ENCODE measurements around the gene OGDH. TPM values are rescaled to one million over a fixed set of nuclear protein-coding genes. Genes with fewer than 3 reads are reported as not detected.

OGDH gene
- total RNA-seq, 1 donor from 2014 or later = 157 TPM

- Histone ChIP-seq H3K9me3 (no peaks in the 10 kb centered on the region), H3K27ac (no peak overlapping the region), H3K27me3 (no peaks in the 10 kb centered on the region), H3K4me3 (no peak overlapping the region), H3K4me1 (no peaks in the 10 kb centered on the region), H3K36me3 (peaks cover 42% of the 10 kb centered on the region)
- intact Hi-C loops (cut with DNase I) = no loop called here
- ATAC-seq = no peak
- TF ChIP-seq, protein P1, sequence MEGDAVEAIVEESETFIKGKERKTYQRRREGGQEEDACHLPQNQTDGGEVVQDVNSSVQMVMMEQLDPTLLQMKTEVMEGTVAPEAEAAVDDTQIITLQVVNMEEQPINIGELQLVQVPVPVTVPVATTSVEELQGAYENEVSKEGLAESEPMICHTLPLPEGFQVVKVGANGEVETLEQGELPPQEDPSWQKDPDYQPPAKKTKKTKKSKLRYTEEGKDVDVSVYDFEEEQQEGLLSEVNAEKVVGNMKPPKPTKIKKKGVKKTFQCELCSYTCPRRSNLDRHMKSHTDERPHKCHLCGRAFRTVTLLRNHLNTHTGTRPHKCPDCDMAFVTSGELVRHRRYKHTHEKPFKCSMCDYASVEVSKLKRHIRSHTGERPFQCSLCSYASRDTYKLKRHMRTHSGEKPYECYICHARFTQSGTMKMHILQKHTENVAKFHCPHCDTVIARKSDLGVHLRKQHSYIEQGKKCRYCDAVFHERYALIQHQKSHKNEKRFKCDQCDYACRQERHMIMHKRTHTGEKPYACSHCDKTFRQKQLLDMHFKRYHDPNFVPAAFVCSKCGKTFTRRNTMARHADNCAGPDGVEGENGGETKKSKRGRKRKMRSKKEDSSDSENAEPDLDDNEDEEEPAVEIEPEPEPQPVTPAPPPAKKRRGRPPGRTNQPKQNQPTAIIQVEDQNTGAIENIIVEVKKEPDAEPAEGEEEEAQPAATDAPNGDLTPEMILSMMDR (IDR thresholded peaks at IDR 0.05) = no peak
- no peak for DNase-seq
Observed at GRCh38 chr7:44563171-44563679, 43.2 kb upstream of the OGDH start.

- H3K27ac ChIP-seq = no peak overlapping the region
- TF ChIP-seq, protein P1 (IDR thresholded peaks at IDR 0.05) = no peak
- H3K36me3 ChIP-seq = peaks cover 56% of the 10 kb centered on the region
- no peak overlapping the region for H3K4me3 ChIP-seq
- H3K27me3 ChIP-seq = no peaks in the 10 kb centered on the region
- no peaks in the 10 kb centered on the region for H3K9me3 ChIP-seq
- DNase-seq (no peak), ATAC-seq (no peak)
- intact Hi-C loops (cut with DNase I) = no loop called here
- no peaks in the 10 kb centered on the region for H3K4me1 ChIP-seq
Observed at GRCh38 chr7:44564606-44565005, 41.8 kb upstream of the OGDH start.

DNA sequence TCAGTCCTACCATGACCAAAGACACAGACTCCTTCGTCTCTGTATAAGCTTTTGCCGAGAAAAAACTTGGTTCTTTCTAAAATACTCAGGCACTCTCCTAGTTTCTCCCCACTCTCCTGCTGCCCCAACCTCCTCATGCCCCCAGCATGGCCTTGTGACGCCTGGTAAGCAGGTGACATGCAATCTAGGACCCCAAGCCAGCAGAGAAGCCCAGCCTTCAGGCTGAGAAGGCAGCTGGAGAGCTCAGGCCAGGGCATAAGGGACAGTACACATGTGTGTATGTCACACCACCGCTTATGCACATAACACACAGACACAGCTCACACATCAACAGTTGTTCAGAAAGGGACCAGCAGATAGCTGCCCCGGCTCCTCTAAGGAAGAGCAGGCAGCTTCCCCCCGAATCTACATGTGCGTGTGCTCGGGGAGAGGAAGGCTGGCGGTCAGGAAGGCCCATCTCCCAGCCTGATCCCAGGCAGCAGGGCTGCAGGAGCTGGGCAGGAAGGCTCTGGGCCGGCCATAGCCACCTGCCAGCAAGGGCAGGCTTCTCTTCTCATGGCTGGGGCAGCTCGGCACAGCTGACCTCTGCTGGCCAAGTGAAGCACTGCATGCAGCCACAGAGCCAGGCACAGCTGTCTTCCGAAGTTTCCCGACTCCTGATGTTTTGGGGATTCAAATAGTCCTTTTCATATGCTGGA lies 41.2 kb upstream of the OGDH start:
- intact Hi-C loops (cut with DNase I) = no loop called here
- H3K4me3 ChIP-seq = no peak overlapping the region
- H3K36me3 ChIP-seq = peaks cover 62% of the 10 kb centered on the region
- no peak overlapping the region for H3K27ac ChIP-seq
- no peaks in the 10 kb centered on the region for H3K27me3 ChIP-seq
- no peaks in the 10 kb centered on the region for H3K4me1 ChIP-seq
- TF ChIP-seq, protein P1 (IDR thresholded peaks at IDR 0.05) = peak; percentile 98
- ATAC-seq = peak; percentile 92
- H3K9me3 ChIP-seq = no peaks in the 10 kb centered on the region
- peak; percentile 83 for DNase-seq

DNA sequence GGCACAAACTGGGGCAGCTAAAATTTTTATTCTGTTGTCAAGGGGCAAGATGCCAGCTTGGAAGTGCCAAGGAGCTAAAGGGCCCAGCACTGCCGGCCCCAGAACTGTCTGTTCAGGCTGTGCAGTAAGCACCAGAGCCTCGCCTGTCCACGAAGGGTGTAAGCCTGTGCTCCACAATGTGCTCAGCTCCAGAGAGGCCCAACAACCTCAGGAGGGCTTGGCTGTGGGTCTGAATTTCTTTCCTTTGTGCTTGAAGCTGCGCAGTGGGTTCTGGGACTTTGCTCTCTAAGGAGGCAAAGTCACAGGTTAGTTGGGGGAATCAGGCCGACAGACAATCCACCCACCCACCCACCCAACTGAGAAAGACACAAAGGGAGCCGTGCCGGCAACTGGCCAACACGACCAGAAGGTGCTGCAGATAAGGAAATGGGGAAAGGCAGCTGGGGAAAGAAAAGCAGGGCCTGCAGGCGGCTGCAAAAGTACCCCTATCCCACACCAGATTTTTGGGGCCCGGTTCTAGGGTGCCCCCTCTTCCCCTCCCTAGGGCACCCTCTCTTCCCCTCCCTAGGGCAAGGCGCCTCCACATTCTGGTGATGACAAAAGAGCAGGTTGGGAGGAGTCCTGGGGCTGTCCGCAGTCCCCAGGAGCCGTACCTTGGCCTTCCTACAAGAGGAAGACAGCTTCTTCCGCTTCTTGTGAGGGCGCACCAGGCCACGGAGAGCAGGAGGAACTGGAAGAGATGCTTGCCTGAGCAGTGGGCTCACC lies 40.5 kb upstream of the OGDH start:
- Histone ChIP-seq H3K36me3 (peaks cover 69% of the 10 kb centered on the region), H3K4me1 (no peaks in the 10 kb centered on the region), H3K9me3 (no peaks in the 10 kb centered on the region), H3K27me3 (no peaks in the 10 kb centered on the region), H3K27ac (no peak overlapping the region), H3K4me3 (no peak overlapping the region)
- no peak for DNase-seq
- intact Hi-C loops (cut with DNase I) = no loop called here
- TF ChIP-seq, protein P1 (IDR thresholded peaks at IDR 0.05) = no peak
- ATAC-seq = peak; percentile 5

DNA sequence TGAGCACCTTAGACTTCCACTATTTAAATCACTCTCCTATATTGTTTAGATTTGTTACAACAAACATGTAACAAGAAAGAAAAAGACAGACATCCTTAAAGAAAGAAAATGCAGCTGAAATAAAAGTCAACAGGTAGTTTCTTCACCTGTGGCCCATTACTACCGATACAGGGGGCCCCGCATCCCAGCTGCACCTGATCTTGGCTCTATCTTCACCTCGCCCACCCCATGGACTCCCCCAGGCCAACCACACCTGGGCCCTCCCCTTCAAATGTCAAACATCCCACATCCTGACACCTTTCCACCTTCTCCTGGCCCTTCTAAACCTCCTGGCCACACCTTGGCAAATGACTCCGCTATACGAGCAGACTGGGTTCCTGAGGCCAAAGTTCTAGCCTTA lies 39.7 kb upstream of the OGDH start:
- no peak for DNase-seq
- Histone ChIP-seq H3K4me3 (no peak overlapping the region), H3K9me3 (no peaks in the 10 kb centered on the region), H3K4me1 (no peaks in the 10 kb centered on the region), H3K27me3 (no peaks in the 10 kb centered on the region), H3K27ac (no peak overlapping the region), H3K36me3 (peaks cover 77% of the 10 kb centered on the region)
- no peak for ATAC-seq
- TF ChIP-seq, protein P1 (IDR thresholded peaks at IDR 0.05) = no peak
- intact Hi-C loops (cut with DNase I) = no loop called here

Data from upper lobe of right lung (tissue), 1 donor.